ENCODE measurements around the gene NAT16. TPM values are rescaled to one million over a fixed set of nuclear protein-coding genes. Genes with fewer than 3 reads are reported as not detected.
A peak's percentile ranks its signal among the peaks of the same experiment; 100 is the strongest.

The NAT16 gene
- total RNA-seq, 2 donors from 2014 or later: not detected

- Histone ChIP-seq H3K4me1 (peaks cover 0 to 68% of the 10 kb centered on the region in 2 donors), H3K4me3 (peak within 1 kb of the TSS; percentile 34 to 36), H3K27ac (peak within 1 kb of the TSS; percentile 77 to 79), H3K36me3 (peaks cover 15% of the 10 kb centered on the region), H3K9me3 (no peaks in the 10 kb centered on the region), H3K27me3 (no peaks in the 10 kb centered on the region)
- TF ChIP-seq CTCF (IDR thresholded peaks at IDR 0.05): peak in 1 of 2 donors; percentile 23
- DNase-seq (ENCODE audit: low spot score): peak; percentile 96
Measured at GRCh38 chr7:101126651-101127459, 53.2 kb downstream of the NAT16 start, which contains the start of gene SERPINE1. TSS of gene SERPINE1 (plus strand) at chr7:101127104. CDS start at chr7:101128394, 1,290 bp downstream.

- peaks cover 0 to 75% of the 10 kb centered on the region in 2 donors for H3K4me1 ChIP-seq
- peak; percentile 81 for DNase-seq (ENCODE audit: low spot score)
- peaks cover 11% of the 10 kb centered on the region for H3K36me3 ChIP-seq
- peak overlapping the region in 1 of 2 donors; percentile 36 for H3K4me3 ChIP-seq
- peak overlapping the region; percentile 77 to 79 for H3K27ac ChIP-seq
- no peak for TF ChIP-seq CTCF (IDR thresholded peaks at IDR 0.05)
- H3K27me3 ChIP-seq: no peaks in the 10 kb centered on the region
- H3K9me3 ChIP-seq: no peaks in the 10 kb centered on the region
Measured at GRCh38 chr7:101125989-101126650, 54.0 kb downstream of the NAT16 start.

GRCh38 chr7:101124376-101125056 lies 55.6 kb downstream of the NAT16 start:
- Histone ChIP-seq H3K4me1 (peaks cover 0 to 80% of the 10 kb centered on the region in 2 donors), H3K27ac (peak overlapping the region; percentile 64 to 79), H3K36me3 (no peaks in the 10 kb centered on the region), H3K9me3 (no peaks in the 10 kb centered on the region), H3K4me3 (no peak overlapping the region), H3K27me3 (no peaks in the 10 kb centered on the region)
- DNase-seq (ENCODE audit: low spot score): no peak
- TF ChIP-seq CTCF (IDR thresholded peaks at IDR 0.05): no peak

GRCh38 chr7:101123703-101124068 lies 56.4 kb downstream of the NAT16 start:
- Histone ChIP-seq H3K4me1 (peaks cover 0 to 79% of the 10 kb centered on the region in 2 donors), H3K27me3 (no peaks in the 10 kb centered on the region), H3K27ac (peak overlapping the region; percentile 79 to 91), H3K4me3 (no peak overlapping the region), H3K9me3 (no peaks in the 10 kb centered on the region), H3K36me3 (no peaks in the 10 kb centered on the region)
- DNase-seq (ENCODE audit: low spot score): no peak
- no peak for TF ChIP-seq CTCF (IDR thresholded peaks at IDR 0.05)

- Histone ChIP-seq H3K9me3 (no peaks in the 10 kb centered on the region), H3K27me3 (no peaks in the 10 kb centered on the region), H3K36me3 (no peaks in the 10 kb centered on the region), H3K4me1 (peaks cover 0 to 78% of the 10 kb centered on the region in 2 donors), H3K4me3 (no peak overlapping the region), H3K27ac (peak overlapping the region; percentile 82 to 91)
- DNase-seq (ENCODE audit: low spot score): no peak
- no peak for TF ChIP-seq CTCF (IDR thresholded peaks at IDR 0.05)
Measured at GRCh38 chr7:101122933-101123702, 57.0 kb downstream of the NAT16 start.
